Activated CD8-positive, alpha-beta T cell treated with anti-CD3 and anti-CD28 coated beads for 36 hours (primary cell): ENCODE data around the gene PTPN18. TPM values are rescaled to one million over a fixed set of nuclear protein-coding genes. Genes with fewer than 3 reads are reported as not detected.

ENCODE experiments used
- ATAC-seq: fragments of 200-7000 bp; cut with Tn5 transposase; one replicate; pipeline ENCODE4 v1.10.0; 2021; ENCODE audit warnings: mild to moderate bottlenecking, moderate library complexity
- CTCF ChIA-PET: fragments of 350-600 bp; sonication (Branson Sonifier 250); formaldehyde crosslinking; loops from one replicate; lab custom pipeline; 2021; ENCODE audit warnings: antibody characterized with exemption; lab: Charles Lee
- POLR2A ChIA-PET: fragments of 350-600 bp; sonication (Branson Sonifier 250); formaldehyde crosslinking; loops from one replicate; lab custom pipeline; 2021; ENCODE audit warnings: antibody characterized with exemption; lab: Charles Lee
- DNase-seq: peaks from one replicate; pipeline ENCODE4 v3.0.0-alpha.2; 2020
- H3K27ac Mint-ChIP-seq: one replicate; pipeline ENCODE4 v1.8.0; 2021; ENCODE audit warnings: mild to moderate bottlenecking, mixed read lengths
- H3K27me3 Mint-ChIP-seq: one replicate; pipeline ENCODE4 v1.8.0; 2021; ENCODE audit warnings: mixed read lengths
- H3K36me3 Mint-ChIP-seq: one replicate; pipeline ENCODE4 v1.8.0; 2021; ENCODE audit warnings: low read depth, mixed read lengths
- H3K4me1 Mint-ChIP-seq: one replicate; pipeline ENCODE4 v1.8.0; 2021; ENCODE audit warnings: low read depth, mixed read lengths
- H3K4me3 Mint-ChIP-seq: one replicate; pipeline ENCODE4 v1.8.0; 2021; ENCODE audit warnings: mild to moderate bottlenecking, moderate library complexity, mixed read lengths
- H3K9me3 Mint-ChIP-seq: one replicate; pipeline ENCODE4 v1.8.0; 2021; ENCODE audit warnings: mixed read lengths
- CTCF ChIP-seq: fragments of 200-600 bp; IDR thresholded peaks from one replicate; pipeline ENCODE4 v1.8.0; 2022; ENCODE audit warnings: antibody characterized with exemption, mild to moderate bottlenecking
- intact Hi-C: fragments of 100-400 bp; cut with micrococcal nuclease; formaldehyde crosslinking; loops from one replicate; pipeline ENCODE4 v1.10.0; 2022
- total RNA-seq, 2 experiments: library from RNA; stranded (reverse); gene quantifications; one replicate each; pipeline ENCODE4 v1.2.3, GENCODE V29; 2021

Gene PTPN18
- total RNA-seq, 2 experiments from 2014 or later = 32.9 to 35.4 TPM

- peak overlapping the region; percentile 3 for H3K27ac Mint-ChIP-seq
- ChIA-PET CTCF (interaction anchor here (0.9 to 1.4 kb wide), 2 partner anchors 35 to 195 kb away, joined by 3 to 6 read pairs; partner anchors contain the start of genes IMP4, MZT2B and SMPD4), POLR2A (interaction anchor here (0.8 to 1.4 kb wide), 3 partner anchors 10 to 27 kb away, joined by 3 read pairs; no protein-coding TSS in a partner anchor)
- no peak for TF ChIP-seq CTCF
- intact Hi-C loops = no loop called here
- H3K4me1 Mint-ChIP-seq = peaks cover 66% of the 10 kb centered on the region
- ATAC-seq (peak; percentile 4), DNase-seq (peak; percentile 43)
- no peaks in the 10 kb centered on the region for H3K27me3 Mint-ChIP-seq
- H3K36me3 Mint-ChIP-seq = peaks cover 38% of the 10 kb centered on the region
- no peaks in the 10 kb centered on the region for H3K9me3 Mint-ChIP-seq
- no peak overlapping the region for H3K4me3 Mint-ChIP-seq
These were observed 20.8 kb downstream of the PTPN18 start for GRCh38 chr2:130376433-130377293.

DNA sequence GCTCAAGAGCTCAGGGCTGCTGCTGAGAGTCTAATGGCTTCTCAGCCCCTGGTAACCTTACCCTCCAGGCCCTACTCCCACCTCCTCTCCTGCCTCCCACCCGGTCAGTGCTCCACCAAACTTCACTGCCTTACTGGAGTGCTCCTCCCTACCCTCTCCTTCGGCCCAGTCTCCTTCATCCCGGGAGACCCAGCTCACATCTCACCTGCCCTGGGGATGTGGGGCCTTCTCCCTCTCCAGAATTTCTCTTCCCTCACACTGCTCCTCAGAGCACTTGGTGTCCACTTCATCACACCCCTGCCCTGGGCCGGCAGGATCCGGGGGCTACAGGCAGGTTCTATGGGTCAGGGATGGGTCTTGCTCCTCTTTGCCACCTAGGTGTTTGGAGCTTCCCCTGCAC, 21.6 kb downstream of the PTPN18 start:
- DNase-seq (no peak), ATAC-seq (no peak)
- peaks cover 35% of the 10 kb centered on the region for H3K36me3 Mint-ChIP-seq
- ChIA-PET POLR2A (interaction anchor here (0.8 to 1.4 kb wide), 5 partner anchors 10 to 34 kb away, joined by 3 to 7 read pairs (median 3); partner anchors contain the start of gene IMP4), CTCF (interaction anchor here (0.9 to 1.4 kb wide), 2 partner anchors 35 to 196 kb away, joined by 3 to 6 read pairs; partner anchors contain the start of genes IMP4, MZT2B and SMPD4)
- H3K27ac Mint-ChIP-seq = peak overlapping the region; percentile 58
- no peaks in the 10 kb centered on the region for H3K27me3 Mint-ChIP-seq
- TF ChIP-seq CTCF = no peak
- intact Hi-C loops = no loop called here
- H3K9me3 Mint-ChIP-seq = no peaks in the 10 kb centered on the region
- no peak overlapping the region for H3K4me3 Mint-ChIP-seq
- H3K4me1 Mint-ChIP-seq = peaks cover 66% of the 10 kb centered on the region

DNA sequence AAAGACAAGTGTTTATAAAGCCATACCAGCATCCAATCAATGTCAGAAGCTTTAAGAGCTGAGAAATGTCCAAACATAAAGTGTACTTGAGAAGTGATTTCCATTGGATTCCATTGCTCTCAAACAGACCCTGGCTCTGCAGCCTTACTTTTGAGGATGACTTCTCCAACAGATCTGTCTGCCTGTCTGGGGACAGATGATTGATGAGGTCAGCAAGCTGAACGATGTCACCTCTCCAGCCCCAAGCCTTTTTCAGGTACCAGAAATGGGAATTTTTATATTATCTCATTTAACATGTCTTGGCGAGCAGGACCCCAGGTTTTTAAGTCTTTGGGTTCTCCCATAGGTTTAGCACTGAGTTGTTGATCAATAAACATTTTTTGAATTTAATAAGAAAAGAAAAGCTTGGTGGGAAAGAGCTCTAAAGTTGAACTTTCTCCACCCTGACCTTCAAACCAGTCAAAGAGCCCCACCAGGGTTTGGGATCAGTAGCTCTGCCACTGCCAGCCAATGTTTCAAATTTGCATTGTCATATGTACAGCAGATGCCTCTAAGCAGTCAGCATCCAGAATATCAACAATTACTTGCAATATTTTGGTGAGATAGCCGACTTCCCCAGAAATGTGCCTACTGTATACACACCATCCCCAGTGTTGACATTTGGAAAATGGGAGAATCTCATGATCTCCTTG, 22.5 kb downstream of the PTPN18 start:
- ATAC-seq = no peak
- Mint-ChIP-seq H3K9me3 (no peaks in the 10 kb centered on the region), H3K27ac (no peak overlapping the region), H3K4me1 (peaks cover 63% of the 10 kb centered on the region), H3K36me3 (peaks cover 32% of the 10 kb centered on the region), H3K27me3 (no peaks in the 10 kb centered on the region), H3K4me3 (no peak overlapping the region)
- no peak for TF ChIP-seq CTCF
- intact Hi-C loops = no loop called here
- ChIA-PET POLR2A (interaction anchor here (0.7 to 1.5 kb wide), 4 partner anchors 10 to 729 kb away, joined by 3 to 7 read pairs (median 4); partner anchors contain the start of gene IMP4), CTCF (no interaction called here)
- DNase-seq = no peak

DNA sequence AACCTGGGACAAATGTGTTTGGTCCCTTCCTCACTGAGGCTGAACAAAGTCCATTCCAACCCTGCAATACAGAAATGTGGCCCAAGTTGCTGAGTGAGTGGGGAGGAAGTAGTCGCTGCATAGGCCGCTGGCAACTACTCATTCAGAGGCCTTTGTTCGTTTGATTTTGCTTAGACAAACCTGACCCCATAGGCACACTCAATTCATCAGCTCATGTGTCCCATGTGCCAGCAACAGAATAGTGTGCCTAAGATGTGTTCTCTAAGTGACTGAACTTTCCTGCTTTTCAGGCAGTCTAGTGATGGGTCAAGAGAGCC, 23.0 kb downstream of the PTPN18 start:
- CTCF ChIA-PET = no interaction called here
- no peak for ATAC-seq
- TF ChIP-seq CTCF = no peak
- Mint-ChIP-seq H3K4me3 (no peak overlapping the region), H3K27me3 (no peaks in the 10 kb centered on the region), H3K27ac (no peak overlapping the region), H3K36me3 (peaks cover 27% of the 10 kb centered on the region), H3K9me3 (no peaks in the 10 kb centered on the region), H3K4me1 (peaks cover 58% of the 10 kb centered on the region)
- no peak for DNase-seq
- POLR2A ChIA-PET = interaction anchor here (1.3 to 1.5 kb wide), 2 partner anchors 9 to 40 kb away, joined by 3 to 4 read pairs; no protein-coding TSS in a partner anchor
- intact Hi-C loops = no loop called here
